ENCODE results near the gene PRAME.
"Not testable (repeated sequence)": the region's sequence is repeated elsewhere in the genome, so short reads cannot be mapped to it uniquely, and the experiment has no call there.

The PRAME gene

GRCh38 chr22:22548317-22548716 is 10.7 kb downstream of the PRAME start:
- no peak for DNase-seq

GRCh38 chr22:22547692-22548300 is 11.3 kb downstream of the PRAME start:
- no peak for DNase-seq

GRCh38 chr22:22547226-22547625 is 11.8 kb downstream of the PRAME start:
- DNase-seq: no peak

- DNase-seq: no peak
Measured at GRCh38 chr22:22546490-22546889, 12.6 kb downstream of the PRAME start.

- no peak for DNase-seq
Measured at GRCh38 chr22:22545084-22545483, 14.0 kb downstream of the PRAME start.

GRCh38 chr22:22538226-22538989 is 20.7 kb downstream of the PRAME start:
- DNase-seq: no peak

- DNase-seq: no peak
Measured at GRCh38 chr22:22536916-22537315, 22.1 kb downstream of the PRAME start.

- DNase-seq: no peak
Measured at GRCh38 chr22:22536515-22536914, 22.6 kb downstream of the PRAME start.

GRCh38 chr22:22535662-22536061 is 23.4 kb downstream of the PRAME start:
- no peak for DNase-seq

- DNase-seq: no peak
Measured at GRCh38 chr22:22534604-22535415, 24.3 kb downstream of the PRAME start.

- no peak for DNase-seq
Measured at GRCh38 chr22:22533863-22534262, 25.2 kb downstream of the PRAME start.

- no peak for DNase-seq
Measured at GRCh38 chr22:22533417-22533816, 25.6 kb downstream of the PRAME start.

- not testable (repeated sequence) for DNase-seq
Measured at GRCh38 chr22:22532547-22533071, 26.5 kb downstream of the PRAME start.

GRCh38 chr22:22531770-22532546 is 27.1 kb downstream of the PRAME start:
- DNase-seq: no peak

GRCh38 chr22:22528780-22529179 is 30.3 kb downstream of the PRAME start:
- no peak for DNase-seq

- DNase-seq: no peak
Measured at GRCh38 chr22:22527312-22527711, 31.8 kb downstream of the PRAME start.

- DNase-seq: no peak
Measured at GRCh38 chr22:22526125-22526912, 32.7 kb downstream of the PRAME start.

GRCh38 chr22:22523494-22523893 is 35.6 kb downstream of the PRAME start:
- DNase-seq: no peak

GRCh38 chr22:22521631-22522030 is 37.4 kb downstream of the PRAME start:
- DNase-seq: no peak

- DNase-seq: no peak
Measured at GRCh38 chr22:22520667-22521602, 38.1 kb downstream of the PRAME start.
